ENCODE data around the gene EPC1.

EPC1 gene

GRCh38 chr10:32348297-32349198 is 1.6 kb upstream of the EPC1 start:
- no peaks in the 10 kb centered on the region for H3K9me3 ChIP-seq (ENCODE audit: low read depth, low read length)
- no peak overlapping the region for H3K9ac ChIP-seq (ENCODE audit: insufficient read length)
- H3K4me3 ChIP-seq = peak overlapping the region; percentile 89
- no peak for DNase-seq (ENCODE audit: low read depth, low spot score)
- peaks cover 9% of the 10 kb centered on the region for H3K36me3 ChIP-seq (ENCODE audit: insufficient read depth, low read length)
- H3K27ac ChIP-seq = peak overlapping the region; percentile 89
- TF ChIP-seq EZH2 (IDR thresholded peaks at IDR 0.05) (no peak), POLR2AphosphoS5 (IDR thresholded peaks at IDR 0.05; ENCODE audit: borderline replicate concordance, low read depth, low read length) (no peak), FOXP2 (optimal IDR thresholded peaks at IDR 0.05; ENCODE audit: control extremely low read depth, extremely low read length, insufficient read depth) (no peak)

GRCh38 chr10:32347363-32348022 is 535 bp upstream of the EPC1 start:
- DNase-seq (ENCODE audit: low read depth, low spot score) = no peak
- Histone ChIP-seq H3K27ac (peak overlapping the region; percentile 89), H3K4me3 (peak overlapping the region; percentile 89), H3K9me3 (ENCODE audit: low read depth, low read length) (no peaks in the 10 kb centered on the region), H3K9ac (ENCODE audit: insufficient read length) (peak overlapping the region; percentile 100), H3K36me3 (ENCODE audit: insufficient read depth, low read length) (peaks cover 16% of the 10 kb centered on the region)
- TF ChIP-seq FOXP2 (optimal IDR thresholded peaks at IDR 0.05; ENCODE audit: control extremely low read depth, extremely low read length, insufficient read depth) (no peak), EZH2 (IDR thresholded peaks at IDR 0.05) (no peak), POLR2AphosphoS5 (IDR thresholded peaks at IDR 0.05; ENCODE audit: borderline replicate concordance, low read depth, low read length) (no peak)

- 0 out of 2 replicates have a peak, but pooled peaks have one; percentile 22 for TF ChIP-seq POLR2AphosphoS5 (IDR thresholded peaks at IDR 0.05; ENCODE audit: borderline replicate concordance, low read depth, low read length)
- no peak for TF ChIP-seq EZH2 (IDR thresholded peaks at IDR 0.05)
- H3K4me3 ChIP-seq = peak overlapping the region; percentile 89
- peaks cover 17% of the 10 kb centered on the region for H3K36me3 ChIP-seq (ENCODE audit: insufficient read depth, low read length)
- peak overlapping the region; percentile 100 for H3K9ac ChIP-seq (ENCODE audit: insufficient read length)
- H3K27ac ChIP-seq = peak overlapping the region; percentile 99
- H3K9me3 ChIP-seq (ENCODE audit: low read depth, low read length) = no peaks in the 10 kb centered on the region
- DNase-seq (ENCODE audit: low read depth, low spot score) = peak; percentile 28
Observed at GRCh38 chr10:32346134-32346550, 816 bp downstream of the EPC1 start.

- TF ChIP-seq EZH2 (IDR thresholded peaks at IDR 0.05) = no peak
- no peak overlapping the region for H3K4me3 ChIP-seq
- peaks cover 27% of the 10 kb centered on the region for H3K36me3 ChIP-seq (ENCODE audit: insufficient read depth, low read length)
- DNase-seq (ENCODE audit: low read depth, low spot score) = no peak
- no peak overlapping the region for H3K27ac ChIP-seq
- no peak overlapping the region for H3K9ac ChIP-seq (ENCODE audit: insufficient read length)
- no peaks in the 10 kb centered on the region for H3K9me3 ChIP-seq (ENCODE audit: low read depth, low read length)
Observed at GRCh38 chr10:32341596-32341995, 5.4 kb downstream of the EPC1 start.

DNA sequence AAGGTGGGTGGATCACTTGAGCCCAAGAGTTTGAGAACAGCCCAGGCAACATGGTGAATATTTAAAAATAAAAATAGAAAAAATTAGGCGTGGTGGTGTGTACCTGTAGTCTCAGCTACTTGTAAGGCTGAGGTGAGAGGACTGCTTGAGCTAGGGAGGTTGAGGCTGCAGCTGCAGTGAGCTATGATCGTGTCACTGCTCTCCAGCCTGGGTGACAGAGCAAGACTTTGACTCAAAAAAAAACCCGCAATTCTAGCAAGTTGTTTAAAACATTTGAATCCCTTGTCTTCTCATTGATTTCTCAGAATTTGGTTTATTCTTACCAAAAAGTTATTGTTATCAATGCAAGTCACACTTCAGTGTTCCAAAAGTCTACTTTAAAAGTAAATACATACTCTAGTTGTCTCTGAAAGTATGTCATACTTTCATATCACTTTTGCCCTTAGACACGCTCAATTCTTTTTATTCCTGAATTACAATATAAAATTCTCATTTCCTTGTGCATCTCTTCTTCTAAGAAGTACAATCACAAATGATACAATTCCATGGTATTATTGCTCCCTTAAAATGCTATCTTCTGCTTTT is 6.3 kb downstream of the EPC1 start:
- no peak for TF ChIP-seq POLR2AphosphoS5 (IDR thresholded peaks at IDR 0.05; ENCODE audit: borderline replicate concordance, low read depth, low read length)
- no peak for TF ChIP-seq EZH2 (IDR thresholded peaks at IDR 0.05)
- TF ChIP-seq FOXP2 (optimal IDR thresholded peaks at IDR 0.05; ENCODE audit: control extremely low read depth, extremely low read length, insufficient read depth) = no peak
- no peak overlapping the region for H3K27ac ChIP-seq
- H3K9ac ChIP-seq (ENCODE audit: insufficient read length) = no peak overlapping the region
- H3K4me3 ChIP-seq = no peak overlapping the region
- H3K9me3 ChIP-seq (ENCODE audit: low read depth, low read length) = no peaks in the 10 kb centered on the region
- peaks cover 27% of the 10 kb centered on the region for H3K36me3 ChIP-seq (ENCODE audit: insufficient read depth, low read length)
- DNase-seq (ENCODE audit: low read depth, low spot score) = no peak

- TF ChIP-seq POLR2AphosphoS5 (IDR thresholded peaks at IDR 0.05; ENCODE audit: borderline replicate concordance, low read depth, low read length) (no peak), EZH2 (IDR thresholded peaks at IDR 0.05) (no peak), FOXP2 (optimal IDR thresholded peaks at IDR 0.05; ENCODE audit: control extremely low read depth, extremely low read length, insufficient read depth) (no peak)
- H3K36me3 ChIP-seq (ENCODE audit: insufficient read depth, low read length) = peaks cover 15% of the 10 kb centered on the region
Observed at GRCh38 chr10:32338262-32338661, 8.7 kb downstream of the EPC1 start.

DNA sequence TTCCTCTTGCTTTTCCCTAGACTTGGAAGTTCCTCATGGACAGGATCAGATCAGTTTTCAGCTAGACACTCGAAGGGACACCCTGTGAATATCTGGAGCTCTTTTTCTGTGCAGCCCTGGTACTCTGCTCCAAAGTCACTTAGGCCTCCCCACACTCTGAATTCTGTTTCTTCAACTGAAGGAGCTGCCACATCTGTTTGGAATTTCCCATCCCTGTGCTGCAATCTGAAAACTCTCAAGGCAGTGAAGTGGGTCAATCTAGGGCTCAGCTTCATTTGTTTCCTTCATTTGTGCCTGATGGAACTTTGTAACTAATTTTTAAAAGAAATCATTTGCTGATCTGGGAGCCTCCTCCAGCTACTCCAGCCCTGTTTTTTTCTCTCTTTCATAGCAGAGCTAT is 9.6 kb downstream of the EPC1 start:
- H3K36me3 ChIP-seq (ENCODE audit: insufficient read depth, low read length) = peaks cover 10% of the 10 kb centered on the region
- H3K4me3 ChIP-seq = no peak overlapping the region
- no peak for DNase-seq (ENCODE audit: low read depth, low spot score)
- no peak for TF ChIP-seq EZH2 (IDR thresholded peaks at IDR 0.05)
- no peak for TF ChIP-seq FOXP2 (optimal IDR thresholded peaks at IDR 0.05; ENCODE audit: control extremely low read depth, extremely low read length, insufficient read depth)
- TF ChIP-seq POLR2AphosphoS5 (IDR thresholded peaks at IDR 0.05; ENCODE audit: borderline replicate concordance, low read depth, low read length) = no peak
- H3K27ac ChIP-seq = no peak overlapping the region
- no peaks in the 10 kb centered on the region for H3K9me3 ChIP-seq (ENCODE audit: low read depth, low read length)
- H3K9ac ChIP-seq (ENCODE audit: insufficient read length) = no peak overlapping the region

More at GRCh38 chr10:32338262-32338661, 8.7 kb downstream of the EPC1 start:
- no peak overlapping the region for H3K9ac ChIP-seq (ENCODE audit: insufficient read length)
- no peak overlapping the region for H3K27ac ChIP-seq
- no peaks in the 10 kb centered on the region for H3K9me3 ChIP-seq (ENCODE audit: low read depth, low read length)
- DNase-seq (ENCODE audit: low read depth, low spot score) = no peak
- no peak overlapping the region for H3K4me3 ChIP-seq

DNA sequence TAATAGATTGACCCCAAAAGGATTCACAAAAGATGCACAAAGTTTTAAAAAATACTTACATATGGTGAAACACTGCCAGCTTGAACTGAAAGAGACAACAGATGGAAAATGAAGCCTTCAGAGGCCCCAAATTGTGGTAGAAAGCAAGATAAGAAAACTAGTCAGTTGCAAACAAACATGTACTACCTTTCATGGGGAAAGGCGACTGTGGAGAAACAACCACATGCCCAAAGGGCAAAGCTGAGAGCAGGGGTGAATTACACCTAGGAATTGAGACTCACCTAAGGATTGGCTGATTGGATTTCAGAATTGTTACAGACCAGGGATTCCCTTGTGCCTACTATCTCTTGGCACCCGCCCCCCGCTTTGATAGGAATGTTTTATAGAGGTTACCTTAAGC is 13.1 kb downstream of the EPC1 start:
- Histone ChIP-seq H3K4me3 (no peak overlapping the region), H3K9me3 (ENCODE audit: low read depth, low read length) (no peaks in the 10 kb centered on the region), H3K36me3 (ENCODE audit: insufficient read depth, low read length) (peaks cover 3% of the 10 kb centered on the region; the same call in 1 of the 2 replicates), H3K9ac (ENCODE audit: insufficient read length) (no peak overlapping the region), H3K27ac (peak overlapping the region; percentile 36; the same call in 1 of the 2 replicates)
- TF ChIP-seq EZH2 (IDR thresholded peaks at IDR 0.05) = no peak
- TF ChIP-seq POLR2AphosphoS5 (IDR thresholded peaks at IDR 0.05; ENCODE audit: borderline replicate concordance, low read depth, low read length) = no peak
- TF ChIP-seq FOXP2 (optimal IDR thresholded peaks at IDR 0.05; ENCODE audit: control extremely low read depth, extremely low read length, insufficient read depth) = no peak
- no peak for DNase-seq (ENCODE audit: low read depth, low spot score)
